Measurements from ENCODE around the gene KIF1B.
"Not testable (repeated sequence)": the region's sequence is repeated elsewhere in the genome, so short reads cannot be mapped to it uniquely, and the experiment has no call there.

GRCh38 chr1:10377365-10378029 is 167.1 kb downstream of the KIF1B start:
- TF ChIP-seq E2F8 (IDR thresholded peaks at IDR 0.05; ENCODE audit: low read depth, partially characterized antibody); ESRRA (IDR thresholded peaks at IDR 0.05; ENCODE audit: low read length): not testable (repeated sequence)
- TF ChIP-seq CTCF (IDR thresholded peaks at IDR 0.05 in 2 of 3, conservative IDR thresholded peaks at IDR 0.05 in 1 of 3; ENCODE audit: control insufficient read depth in 2 of 3, extremely low read depth in 1 of 3, insufficient read depth in 1 of 3, low read depth in 3 of 3, low read length in 3 of 3): peak; percentile 59 to 71 (median 65)
